Thymus (tissue), 11 donors: Measurements from ENCODE around the gene SUN1. TPM values are rescaled to one million over a fixed set of nuclear protein-coding genes. Genes with fewer than 3 reads are reported as not detected.

Source experiments
- DNase-seq, 9 donors: peaks; one replicate each; pipeline ENCODE4 v3.0.0-alpha.2; 2013; ENCODE audit warnings: low spot score in 9 of 9, low read depth in 6 of 9, missing footprints in 1 of 9
- H3K27ac ChIP-seq, 2 donors: one replicate each; pipeline ENCODE4 v1.5.1; 2013; ENCODE audit warnings: control low read depth in 1 of 2, low read depth in 1 of 2, low read length in 1 of 2, mild to moderate bottlenecking in 1 of 2, moderate library complexity in 1 of 2
- H3K27me3 ChIP-seq, 2 donors: one replicate each; pipeline ENCODE4 v1.5.1; 2013; ENCODE audit warnings: low read length in 1 of 2; ENCODE audit not compliant: control insufficient read depth in 2 of 2, insufficient read depth in 1 of 2
- H3K36me3 ChIP-seq, 2 donors: one replicate each; pipeline ENCODE4 v1.5.1; 2013; ENCODE audit warnings: low read length in 1 of 2, mild to moderate bottlenecking in 1 of 2, moderate library complexity in 1 of 2; ENCODE audit not compliant: control insufficient read depth in 2 of 2, insufficient read depth in 2 of 2
- H3K4me1 ChIP-seq, 2 donors: one replicate each; pipeline ENCODE4 v1.5.1; 2013; ENCODE audit warnings: low read length in 2 of 2; ENCODE audit not compliant: control insufficient read depth in 2 of 2, insufficient read depth in 2 of 2
- H3K4me3 ChIP-seq, 2 donors: one replicate each; pipeline ENCODE4 v1.5.1; 2013; ENCODE audit warnings: low read length in 2 of 2, control low read depth in 1 of 2, mild to moderate bottlenecking in 1 of 2
- H3K9me3 ChIP-seq, 2 donors: one replicate each; pipeline ENCODE4 v1.5.1; 2013; ENCODE audit warnings: low read length in 1 of 2, mild to moderate bottlenecking in 1 of 2; ENCODE audit not compliant: control insufficient read depth in 2 of 2, insufficient read depth in 1 of 2
- WGBS: extraction: QIAGEN DNeasy Blood & Tissue Kit; methylation state at CpG from one replicate; pipeline ENCODE4 v1.1.7; 2013; 5-methylcytosine and 5-hydroxymethylcytosine counted together
- polyA plus RNA-seq: library from polyadenylated mRNA; stranded (reverse); fragments of 200-250 nt; gene quantifications from one replicate; pipeline ENCODE4 v1.2.3, GENCODE V29; 2013
- total RNA-seq: library from RNA; stranded (reverse); fragments of 120-200 nt; gene quantifications from one replicate; pipeline ENCODE4 v1.2.4, GENCODE V29; 2013
- donor health status: healthy.

Gene SUN1
- total and polyA plus RNA-seq, 2 donors, result 38.4 to 95.4 TPM

DNA sequence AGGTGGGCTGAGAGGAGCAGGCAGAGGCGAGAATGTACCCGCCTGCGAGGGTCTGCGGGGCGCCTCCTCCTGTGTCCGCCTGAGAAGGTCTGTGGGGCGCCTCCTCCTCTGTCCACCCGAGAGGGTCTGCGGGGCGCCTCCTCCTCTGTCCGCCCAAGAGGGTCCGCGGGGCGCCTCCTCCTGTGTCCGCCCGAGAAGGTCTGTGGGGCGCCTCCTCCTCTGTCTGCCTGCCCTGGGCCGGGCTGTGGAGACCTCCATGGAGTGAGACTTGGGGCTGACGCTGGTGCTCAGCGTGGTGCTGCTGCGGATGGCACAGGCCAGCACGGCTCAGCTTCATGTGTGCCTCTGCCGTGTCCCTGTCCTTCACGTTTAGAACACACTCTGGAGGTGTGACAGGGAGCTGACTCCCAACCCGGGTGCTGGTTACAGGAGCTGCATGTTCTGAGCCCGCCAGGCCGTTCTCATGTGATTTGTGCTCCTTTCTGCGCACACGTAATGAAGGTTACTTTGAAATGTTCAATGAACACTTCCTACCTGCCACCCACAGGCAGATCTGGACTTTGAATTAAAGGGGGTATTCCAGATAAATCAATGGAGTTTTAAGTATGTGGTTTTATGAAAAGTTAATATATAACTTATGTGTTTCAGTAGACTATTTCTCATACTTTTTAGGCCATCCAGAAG lies 23.6 kb downstream of the SUN1 start:
- WGBS, result 96% methylated on average over 29 of the region's 29 CpGs
- Histone ChIP-seq H3K27ac (no peak overlapping the region), H3K27me3 (no peaks in the 10 kb centered on the region), H3K4me3 (no peak overlapping the region), H3K4me1 (no peaks in the 10 kb centered on the region), H3K9me3 (no peaks in the 10 kb centered on the region), H3K36me3 (peaks cover 68 to 82% of the 10 kb centered on the region in 2 donors)
- DNase-seq, result no peak

GRCh38 chr7:856444-857095 lies 24.3 kb downstream of the SUN1 start:
- WGBS, result 98% methylated on average over 30 of the region's 30 CpGs
- DNase-seq, result no peak

GRCh38 chr7:857661-858060 lies 25.4 kb downstream of the SUN1 start:
- Histone ChIP-seq H3K4me3 (no peak overlapping the region), H3K27me3 (no peaks in the 10 kb centered on the region)
- 98% methylated on average over 9 of the region's 9 CpGs for WGBS

More at GRCh38 chr7:856444-857095, 24.3 kb downstream of the SUN1 start:
- no peaks in the 10 kb centered on the region for H3K4me1 ChIP-seq
- peaks cover 72 to 86% of the 10 kb centered on the region in 2 donors for H3K36me3 ChIP-seq
- no peak overlapping the region for H3K4me3 ChIP-seq
- H3K27ac ChIP-seq, result no peak overlapping the region
- H3K9me3 ChIP-seq, result no peaks in the 10 kb centered on the region
- no peaks in the 10 kb centered on the region for H3K27me3 ChIP-seq

GRCh38 chr7:859359-860030 lies 27.2 kb downstream of the SUN1 start:
- H3K27ac ChIP-seq, result no peak overlapping the region
- no peak overlapping the region for H3K4me3 ChIP-seq
- DNase-seq, result no peak
- no peaks in the 10 kb centered on the region for H3K4me1 ChIP-seq
- WGBS, result 95% methylated on average over 16 of the region's 16 CpGs
- H3K9me3 ChIP-seq, result no peaks in the 10 kb centered on the region
- H3K36me3 ChIP-seq, result peaks cover 61 to 77% of the 10 kb centered on the region in 2 donors
- no peaks in the 10 kb centered on the region for H3K27me3 ChIP-seq

More at GRCh38 chr7:857661-858060, 25.4 kb downstream of the SUN1 start:
- Histone ChIP-seq H3K27ac (no peak overlapping the region), H3K4me1 (no peaks in the 10 kb centered on the region), H3K36me3 (peaks cover 72 to 90% of the 10 kb centered on the region in 2 donors), H3K9me3 (no peaks in the 10 kb centered on the region)
- DNase-seq, result no peak

GRCh38 chr7:860149-860548 lies 27.9 kb downstream of the SUN1 start:
- DNase-seq, result no peak
- peaks cover 55 to 73% of the 10 kb centered on the region in 2 donors for H3K36me3 ChIP-seq
- H3K4me3 ChIP-seq, result no peak overlapping the region
- H3K27me3 ChIP-seq, result no peaks in the 10 kb centered on the region
- no peaks in the 10 kb centered on the region for H3K4me1 ChIP-seq
- H3K27ac ChIP-seq, result no peak overlapping the region
- no peaks in the 10 kb centered on the region for H3K9me3 ChIP-seq
- 98% methylated on average over 21 of the region's 21 CpGs for WGBS

GRCh38 chr7:861222-861621 lies 28.9 kb downstream of the SUN1 start:
- H3K4me3 ChIP-seq, result no peak overlapping the region
- WGBS, result 97% methylated on average over 9 of the region's 9 CpGs
- H3K36me3 ChIP-seq, result peaks cover 54 to 75% of the 10 kb centered on the region in 2 donors
- no peaks in the 10 kb centered on the region for H3K9me3 ChIP-seq
- no peak for DNase-seq
- no peaks in the 10 kb centered on the region for H3K27me3 ChIP-seq
- H3K4me1 ChIP-seq, result no peaks in the 10 kb centered on the region
- no peak overlapping the region for H3K27ac ChIP-seq

- 99% methylated on average over 6 of the region's 6 CpGs for WGBS
These were observed 29.9 kb downstream of the SUN1 start for GRCh38 chr7:862157-862556.

GRCh38 chr7:863106-863505 lies 30.8 kb downstream of the SUN1 start:
- Histone ChIP-seq H3K4me1 (no peaks in the 10 kb centered on the region), H3K27me3 (no peaks in the 10 kb centered on the region), H3K36me3 (peaks cover 57 to 72% of the 10 kb centered on the region in 2 donors), H3K4me3 (no peak overlapping the region), H3K9me3 (no peaks in the 10 kb centered on the region), H3K27ac (no peak overlapping the region)
- no peak for DNase-seq
- WGBS, result 97% methylated on average over 16 of the region's 16 CpGs

More at GRCh38 chr7:862157-862556, 29.9 kb downstream of the SUN1 start:
- no peaks in the 10 kb centered on the region for H3K4me1 ChIP-seq
- no peak for DNase-seq
- no peak overlapping the region for H3K27ac ChIP-seq
- no peak overlapping the region for H3K4me3 ChIP-seq
- peaks cover 50 to 72% of the 10 kb centered on the region in 2 donors for H3K36me3 ChIP-seq
- H3K9me3 ChIP-seq, result no peaks in the 10 kb centered on the region
- no peaks in the 10 kb centered on the region for H3K27me3 ChIP-seq

DNA sequence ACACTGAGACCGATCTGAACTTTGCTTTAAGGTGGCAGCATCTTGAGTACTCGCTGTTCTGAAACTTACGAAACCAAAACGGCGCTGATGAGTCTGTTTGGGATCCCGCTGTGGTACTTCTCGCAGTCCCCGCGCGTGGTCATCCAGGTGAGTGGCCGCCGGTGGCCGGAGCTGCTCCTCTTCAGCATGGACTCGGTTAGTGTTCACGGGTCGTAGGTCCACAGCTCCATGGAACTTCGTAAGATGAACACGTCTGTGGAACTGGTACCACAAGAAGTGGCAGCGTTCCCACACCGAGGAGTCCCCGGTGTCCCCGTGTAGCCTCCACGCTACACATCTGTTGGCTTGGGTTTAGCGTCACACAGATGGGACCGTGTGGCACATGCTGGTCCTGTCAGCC lies 33.6 kb downstream of the SUN1 start:
- H3K4me3 ChIP-seq, result no peak overlapping the region
- peaks cover 54 to 65% of the 10 kb centered on the region in 2 donors for H3K36me3 ChIP-seq
- no peaks in the 10 kb centered on the region for H3K9me3 ChIP-seq
- WGBS, result 98% methylated on average over 25 of the region's 25 CpGs
- no peaks in the 10 kb centered on the region for H3K27me3 ChIP-seq
- no peak for DNase-seq
- no peaks in the 10 kb centered on the region for H3K4me1 ChIP-seq
- H3K27ac ChIP-seq, result no peak overlapping the region
